Dendritic cell treated with granulocyte-macrophage colony-stimulating factor and Interleukin-4, amounts not matched to agents 40 ng/mL and 50 ng/mL, for 4 days (primary cell): Measurements from ENCODE around the gene LIMS1.
A peak's percentile ranks its signal among the peaks of the same experiment; 100 is the strongest.

Source experiments
- H3K27ac Mint-ChIP-seq: one replicate; pipeline ENCODE4 v1.8.0; 2022; ENCODE audit warnings: mild to moderate bottlenecking, mixed read lengths
- H3K27me3 Mint-ChIP-seq: one replicate; pipeline ENCODE4 v1.8.0; 2022; ENCODE audit warnings: mild to moderate bottlenecking, mixed read lengths
- H3K36me3 Mint-ChIP-seq: one replicate; pipeline ENCODE4 v1.8.0; 2022; ENCODE audit warnings: low read depth, mixed read lengths
- H3K4me1 Mint-ChIP-seq: one replicate; pipeline ENCODE4 v1.8.0; 2022; ENCODE audit warnings: low read depth, mixed read lengths
- H3K4me3 Mint-ChIP-seq: one replicate; pipeline ENCODE4 v1.8.0; 2022; ENCODE audit warnings: mild to moderate bottlenecking, moderate library complexity, mixed read lengths
- H3K9me3 Mint-ChIP-seq: one replicate; pipeline ENCODE4 v1.8.0; 2022; ENCODE audit warnings: mixed read lengths
- intact Hi-C: fragments of 100-400 bp; cut with micrococcal nuclease; formaldehyde crosslinking; loops from one replicate; pipeline ENCODE4 v1.15.0; 2022

LIMS1 gene

DNA sequence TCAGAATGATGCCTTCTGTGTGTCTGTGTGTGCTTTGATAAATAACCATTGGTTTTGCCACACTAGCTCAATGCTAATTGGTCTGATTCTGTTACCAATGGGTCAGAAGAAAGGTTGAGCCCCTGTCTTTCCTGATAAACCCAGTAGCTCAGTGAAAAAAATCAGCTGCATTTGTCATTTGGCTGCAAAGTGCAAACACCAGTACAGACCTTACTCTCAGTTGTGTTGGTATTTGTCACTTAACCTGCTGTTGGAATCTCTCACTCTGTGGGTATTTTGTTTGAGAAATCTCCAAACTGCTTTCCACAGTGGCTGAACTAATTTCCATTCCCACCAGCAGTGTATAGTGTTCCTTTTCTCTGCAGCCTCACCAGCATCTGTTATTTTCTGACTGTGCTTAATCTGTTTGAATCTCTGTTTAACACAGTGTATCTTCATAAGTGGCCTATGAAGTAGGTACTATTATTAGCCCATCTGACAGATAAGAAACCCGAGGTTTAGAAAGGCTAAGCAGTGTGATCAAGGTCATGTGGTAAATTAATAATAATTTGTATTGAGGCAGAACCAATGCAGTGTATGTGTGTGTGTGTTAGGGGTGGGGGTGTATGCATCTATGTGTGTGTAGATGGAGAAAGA, 26.7 kb downstream of the LIMS1 start:
- H3K36me3 Mint-ChIP-seq: peaks cover 5% of the 10 kb centered on the region
- intact Hi-C loops: no loop called here
- no peak overlapping the region for H3K4me3 Mint-ChIP-seq
- no peak overlapping the region for H3K27ac Mint-ChIP-seq
- no peaks in the 10 kb centered on the region for H3K9me3 Mint-ChIP-seq
- no peaks in the 10 kb centered on the region for H3K27me3 Mint-ChIP-seq
- peaks cover 7% of the 10 kb centered on the region for H3K4me1 Mint-ChIP-seq

DNA sequence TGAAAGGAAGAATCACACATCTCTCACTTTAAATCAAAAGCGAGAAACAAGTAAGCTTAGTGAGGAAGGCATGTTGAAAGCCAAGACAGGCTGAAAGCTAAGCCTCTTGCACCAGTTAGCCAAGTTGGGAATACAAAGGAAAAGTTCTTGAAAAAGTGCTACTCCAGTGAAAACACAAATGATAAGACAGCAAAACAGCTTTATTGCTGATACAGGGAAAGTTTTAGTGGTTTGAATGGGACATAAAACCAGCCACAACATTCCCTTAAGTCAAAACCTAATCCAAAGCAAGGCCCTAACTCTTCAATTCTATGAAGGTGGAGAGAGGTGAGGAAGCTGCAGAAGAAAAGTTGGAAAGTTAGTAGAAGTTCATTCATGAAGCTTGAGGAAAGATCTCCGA, 28.0 kb downstream of the LIMS1 start:
- Mint-ChIP-seq H3K27me3 (no peaks in the 10 kb centered on the region), H3K9me3 (no peaks in the 10 kb centered on the region), H3K27ac (no peak overlapping the region), H3K36me3 (peaks cover 5% of the 10 kb centered on the region), H3K4me1 (peaks cover 16% of the 10 kb centered on the region), H3K4me3 (no peak overlapping the region)
- intact Hi-C loops: no loop called here

DNA sequence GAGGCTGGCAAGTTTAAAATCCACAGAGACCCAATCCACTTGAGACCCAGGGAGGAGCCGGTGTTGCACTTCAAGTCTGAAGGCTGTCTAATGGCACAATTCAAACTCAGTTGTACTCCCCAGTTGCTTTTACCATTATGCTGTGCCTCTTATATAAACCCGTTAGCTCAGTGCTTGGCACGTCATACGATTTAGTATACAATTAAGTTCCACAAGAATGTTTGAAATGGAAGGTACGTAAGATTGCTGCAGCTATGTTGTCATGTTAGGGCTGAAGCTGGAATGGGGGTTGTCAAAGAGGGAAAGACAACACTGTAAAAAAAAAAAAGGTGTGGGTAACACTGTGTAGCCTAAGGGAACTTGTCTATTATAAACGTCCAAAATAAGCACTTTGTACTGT, 30.2 kb downstream of the LIMS1 start:
- Mint-ChIP-seq H3K4me1 (peaks cover 18% of the 10 kb centered on the region), H3K36me3 (peaks cover 13% of the 10 kb centered on the region), H3K27me3 (no peaks in the 10 kb centered on the region), H3K4me3 (no peak overlapping the region), H3K9me3 (no peaks in the 10 kb centered on the region), H3K27ac (no peak overlapping the region)
- intact Hi-C loops: no loop called here

DNA sequence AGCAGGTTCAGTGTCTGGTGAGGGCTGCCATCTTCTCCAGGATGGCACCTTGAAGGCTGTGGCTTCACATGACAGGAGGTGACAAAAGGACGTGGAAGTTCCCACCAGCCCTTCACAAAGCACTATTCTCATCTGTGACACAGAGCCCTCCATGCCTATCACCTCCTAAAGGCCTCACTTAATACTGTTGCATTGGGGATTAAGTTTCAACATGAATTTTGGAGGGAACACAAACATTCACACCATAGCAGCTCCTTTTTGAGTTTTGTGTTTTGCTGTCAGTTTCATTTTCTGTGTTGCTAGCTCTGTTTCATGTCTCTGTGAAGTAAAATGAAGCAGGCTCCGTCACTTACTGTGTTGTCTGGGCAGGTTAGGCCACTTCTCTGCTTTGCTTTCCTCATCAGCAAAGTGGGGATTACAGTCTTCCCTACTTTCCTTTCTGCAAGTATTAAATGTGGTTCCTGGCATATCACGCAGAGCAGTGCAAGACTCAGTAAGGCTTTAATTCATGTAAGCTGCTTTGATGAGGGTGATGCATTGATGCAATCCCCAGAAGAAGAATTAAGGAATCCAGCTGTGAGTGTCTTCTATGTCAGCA, 31.6 kb downstream of the LIMS1 start:
- intact Hi-C loops: no loop called here
- Mint-ChIP-seq H3K27me3 (no peaks in the 10 kb centered on the region), H3K36me3 (peaks cover 8% of the 10 kb centered on the region), H3K4me3 (no peak overlapping the region), H3K4me1 (peaks cover 24% of the 10 kb centered on the region), H3K9me3 (no peaks in the 10 kb centered on the region), H3K27ac (no peak overlapping the region)

DNA sequence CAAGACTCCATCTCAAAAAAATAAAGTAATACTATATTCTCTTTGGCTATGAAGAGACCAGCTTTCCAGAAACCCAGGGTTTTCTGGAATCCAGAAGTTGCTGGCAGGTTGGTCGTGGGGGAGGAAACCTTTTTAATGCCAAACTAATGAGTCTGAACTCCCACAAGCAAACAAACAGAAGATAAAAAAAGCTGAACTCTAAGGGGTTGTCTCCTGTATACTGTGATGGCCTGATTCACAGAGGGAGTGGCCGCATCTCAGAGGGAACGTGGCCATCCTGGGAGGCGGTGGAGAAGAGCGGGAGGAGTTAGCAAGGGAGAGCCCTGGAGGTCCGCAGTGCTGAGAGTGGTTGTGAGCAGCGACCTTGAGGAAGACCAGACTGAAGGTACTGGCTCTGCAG, 36.1 kb downstream of the LIMS1 start:
- Mint-ChIP-seq H3K27ac (no peak overlapping the region), H3K4me1 (peaks cover 49% of the 10 kb centered on the region), H3K9me3 (no peaks in the 10 kb centered on the region), H3K36me3 (peaks cover 8% of the 10 kb centered on the region), H3K4me3 (no peak overlapping the region), H3K27me3 (no peaks in the 10 kb centered on the region)
- intact Hi-C loops: loop anchor here (5.0 kb wide), 1 partner anchor 33 kb away; no protein-coding TSS in a partner anchor

DNA sequence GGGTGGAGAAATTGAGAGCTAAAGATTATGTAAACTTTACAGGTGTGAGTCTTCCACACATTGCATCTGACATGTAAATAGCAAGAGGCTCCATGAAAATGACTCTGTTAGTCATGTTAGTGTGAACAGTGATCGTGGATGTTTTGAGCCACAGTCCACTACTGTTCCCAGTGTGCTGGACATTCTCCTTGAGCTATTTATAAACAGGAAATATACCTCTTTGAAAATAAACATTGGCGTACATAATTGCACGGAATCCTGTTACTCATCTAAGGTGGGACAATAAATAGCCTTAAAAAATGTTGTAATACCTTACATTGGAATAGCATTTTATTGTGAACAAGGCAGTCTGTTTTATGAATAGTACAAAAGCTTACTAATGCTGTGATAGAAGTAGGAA, 37.0 kb downstream of the LIMS1 start:
- no peaks in the 10 kb centered on the region for H3K9me3 Mint-ChIP-seq
- no peak overlapping the region for H3K4me3 Mint-ChIP-seq
- no peak overlapping the region for H3K27ac Mint-ChIP-seq
- H3K36me3 Mint-ChIP-seq: peaks cover 8% of the 10 kb centered on the region
- H3K27me3 Mint-ChIP-seq: no peaks in the 10 kb centered on the region
- intact Hi-C loops: loop anchor here (5.0 kb wide), 1 partner anchor 34 kb away; no protein-coding TSS in a partner anchor
- peaks cover 55% of the 10 kb centered on the region for H3K4me1 Mint-ChIP-seq

DNA sequence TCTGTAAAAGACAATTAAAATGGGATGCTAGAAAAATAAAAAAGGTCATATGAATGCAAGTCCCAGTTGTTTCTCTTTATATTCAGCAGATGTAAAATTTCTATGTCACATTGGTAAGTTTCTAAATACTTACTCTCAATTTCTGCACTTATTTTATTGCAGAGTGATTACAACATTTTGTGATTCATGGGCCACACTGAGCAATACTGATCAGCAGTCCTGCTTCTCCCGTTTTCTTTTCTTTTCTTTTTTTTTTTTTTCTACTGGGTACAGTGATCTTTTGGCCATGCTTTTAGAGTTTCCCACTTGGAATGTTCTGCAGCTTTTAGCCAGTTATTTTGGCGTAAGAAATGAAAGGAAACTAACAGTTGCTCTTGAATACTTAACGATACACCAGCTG, 38.8 kb downstream of the LIMS1 start:
- Mint-ChIP-seq H3K9me3 (no peaks in the 10 kb centered on the region), H3K27ac (no peak overlapping the region), H3K27me3 (no peaks in the 10 kb centered on the region), H3K36me3 (peaks cover 8% of the 10 kb centered on the region), H3K4me1 (peaks cover 60% of the 10 kb centered on the region), H3K4me3 (no peak overlapping the region)
- intact Hi-C loops: loop anchor here (5.0 kb wide), 1 partner anchor 36 kb away; no protein-coding TSS in a partner anchor

DNA sequence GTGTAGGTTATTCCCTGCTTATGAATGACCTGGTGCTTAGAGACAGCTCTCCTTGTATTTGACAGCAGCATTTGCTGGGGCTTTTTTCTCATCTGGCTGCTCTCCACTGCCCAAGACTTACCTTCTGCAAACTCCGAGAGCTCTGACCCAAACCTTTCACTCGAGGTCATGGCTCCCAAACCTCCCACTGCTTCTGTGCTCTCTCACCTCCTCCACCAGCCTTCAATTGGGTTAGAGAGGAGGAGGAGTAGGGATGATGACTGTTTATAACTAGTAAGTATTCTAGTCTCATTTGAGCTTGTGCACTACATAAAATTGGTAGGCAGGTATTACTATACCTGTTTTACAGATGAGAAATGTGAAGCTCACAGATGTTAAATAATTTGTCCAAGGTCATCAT, 40.1 kb downstream of the LIMS1 start:
- peaks cover 60% of the 10 kb centered on the region for H3K4me1 Mint-ChIP-seq
- intact Hi-C loops: loop anchor here (5.0 kb wide), 1 partner anchor 37 kb away; no protein-coding TSS in a partner anchor
- no peak overlapping the region for H3K27ac Mint-ChIP-seq
- H3K9me3 Mint-ChIP-seq: no peaks in the 10 kb centered on the region
- H3K4me3 Mint-ChIP-seq: no peak overlapping the region
- H3K36me3 Mint-ChIP-seq: peaks cover 1% of the 10 kb centered on the region
- no peaks in the 10 kb centered on the region for H3K27me3 Mint-ChIP-seq

DNA sequence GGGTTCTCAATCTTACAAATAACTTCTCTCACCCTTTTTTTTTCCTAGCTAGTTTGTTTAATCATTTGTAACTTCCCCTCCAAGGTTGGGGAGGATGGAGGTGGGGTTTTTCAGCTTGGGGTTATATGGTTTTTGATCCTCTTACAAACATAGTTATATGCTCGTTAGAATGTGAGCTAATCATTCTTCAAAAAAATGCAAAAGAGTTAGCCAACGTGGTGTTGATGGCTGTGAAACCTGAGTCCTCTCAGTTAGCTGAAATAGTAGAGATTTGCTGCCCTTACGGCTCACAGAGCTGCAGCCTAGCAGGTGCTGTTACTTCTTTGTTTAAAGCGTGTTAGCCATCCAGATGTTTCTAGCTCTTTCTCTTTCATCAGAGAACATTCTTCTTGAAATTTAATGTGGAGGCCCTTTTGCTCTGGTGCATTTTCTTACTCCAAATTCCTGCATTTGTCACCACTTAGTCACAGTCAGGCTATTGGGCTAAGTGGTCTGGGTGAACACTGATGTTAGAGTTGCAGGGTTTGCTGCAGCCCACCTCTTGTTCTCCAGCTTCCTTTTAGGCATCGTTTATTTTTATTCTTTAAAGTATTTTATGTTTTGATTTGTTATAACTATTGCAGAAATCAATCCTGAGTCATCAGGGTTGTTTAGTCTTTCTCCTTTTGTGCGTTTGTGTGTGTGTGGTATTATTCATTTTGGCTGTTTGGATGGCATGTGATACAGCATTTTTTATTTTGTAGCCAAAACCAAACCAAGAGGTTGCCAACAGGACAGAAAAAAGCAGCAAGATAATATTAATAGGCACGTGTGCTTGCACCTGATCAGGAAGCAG, 41.1 kb downstream of the LIMS1 start:
- H3K27ac Mint-ChIP-seq: no peak overlapping the region
- H3K4me3 Mint-ChIP-seq: no peak overlapping the region
- no peaks in the 10 kb centered on the region for H3K36me3 Mint-ChIP-seq
- intact Hi-C loops: no loop called here
- no peaks in the 10 kb centered on the region for H3K9me3 Mint-ChIP-seq
- no peaks in the 10 kb centered on the region for H3K27me3 Mint-ChIP-seq
- peaks cover 68% of the 10 kb centered on the region for H3K4me1 Mint-ChIP-seq

DNA sequence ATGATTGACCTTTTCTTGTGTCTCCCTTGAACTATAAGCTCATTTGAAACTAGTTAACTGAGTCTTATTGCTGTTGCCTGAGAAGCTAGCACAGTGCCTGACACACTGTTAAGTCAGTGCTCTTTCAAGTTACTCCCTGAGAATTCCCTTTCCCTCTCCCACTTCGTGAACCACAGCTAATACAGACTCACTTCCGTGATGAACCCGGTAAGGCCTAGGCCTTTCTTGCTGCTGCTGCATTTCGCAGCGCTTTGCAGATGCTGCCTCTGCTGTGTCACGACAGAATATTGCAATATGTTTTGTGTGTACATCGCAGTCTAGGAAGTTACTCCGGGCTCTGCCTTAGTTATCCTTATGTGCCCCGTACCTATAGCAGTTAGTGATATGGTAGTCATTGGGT, 42.8 kb downstream of the LIMS1 start:
- no peak overlapping the region for H3K4me3 Mint-ChIP-seq
- peaks cover 67% of the 10 kb centered on the region for H3K4me1 Mint-ChIP-seq
- no peaks in the 10 kb centered on the region for H3K9me3 Mint-ChIP-seq
- no peaks in the 10 kb centered on the region for H3K36me3 Mint-ChIP-seq
- H3K27me3 Mint-ChIP-seq: no peaks in the 10 kb centered on the region
- H3K27ac Mint-ChIP-seq: no peak overlapping the region
- intact Hi-C loops: no loop called here

DNA sequence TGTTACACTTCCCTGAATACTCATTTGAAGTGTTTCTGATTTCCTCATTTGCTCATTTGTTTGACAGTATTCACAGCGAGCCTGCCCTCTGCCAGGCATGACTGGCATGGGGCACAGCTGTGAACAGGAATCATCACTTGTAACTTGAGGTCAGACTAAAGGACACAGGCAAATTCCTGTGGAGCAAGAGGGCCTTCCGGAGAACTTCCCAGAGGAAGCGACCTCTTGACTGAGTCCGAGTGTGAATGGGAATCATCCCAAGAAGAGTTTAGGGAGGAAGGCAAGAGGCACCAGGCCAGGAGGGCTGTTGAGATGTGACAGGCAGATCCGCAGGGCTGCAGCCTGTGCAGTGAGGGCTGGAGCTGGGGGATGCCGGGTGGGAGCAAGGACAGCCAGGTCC, 45.4 kb downstream of the LIMS1 start:
- Mint-ChIP-seq H3K4me1 (peaks cover 51% of the 10 kb centered on the region), H3K27me3 (no peaks in the 10 kb centered on the region), H3K36me3 (no peaks in the 10 kb centered on the region), H3K4me3 (peak overlapping the region; percentile 38), H3K9me3 (no peaks in the 10 kb centered on the region), H3K27ac (peak overlapping the region; percentile 85)
- intact Hi-C loops: loop anchor here (5.0 to 10.0 kb wide), 2 partner anchors 367 to 645 kb away; no protein-coding TSS in a partner anchor

DNA sequence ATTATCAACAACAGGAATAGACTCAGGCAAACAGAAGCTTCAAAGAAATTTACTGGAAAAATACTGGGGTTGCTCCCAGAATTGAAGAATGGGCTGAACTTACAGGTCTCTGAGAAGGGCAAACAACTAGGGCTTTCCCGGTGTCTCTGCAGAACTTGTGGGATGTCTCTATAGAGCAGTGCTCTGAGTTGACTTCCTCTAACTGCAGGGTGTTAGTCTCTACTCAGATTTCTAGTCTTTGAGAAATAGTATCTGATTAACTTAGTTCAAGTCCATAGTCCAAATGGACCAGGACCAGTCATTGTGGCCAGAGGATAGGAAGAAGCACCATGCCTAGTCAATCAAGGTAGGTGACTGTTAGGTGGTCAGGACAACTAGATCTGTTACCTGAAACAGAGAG, 45.8 kb downstream of the LIMS1 start:
- Mint-ChIP-seq H3K4me3 (peak overlapping the region; percentile 38), H3K4me1 (peaks cover 52% of the 10 kb centered on the region), H3K36me3 (no peaks in the 10 kb centered on the region), H3K27ac (peak overlapping the region; percentile 85), H3K27me3 (no peaks in the 10 kb centered on the region), H3K9me3 (no peaks in the 10 kb centered on the region)
- intact Hi-C loops: loop anchor here (5.0 to 10.0 kb wide), 2 partner anchors 368 to 645 kb away; no protein-coding TSS in a partner anchor

DNA sequence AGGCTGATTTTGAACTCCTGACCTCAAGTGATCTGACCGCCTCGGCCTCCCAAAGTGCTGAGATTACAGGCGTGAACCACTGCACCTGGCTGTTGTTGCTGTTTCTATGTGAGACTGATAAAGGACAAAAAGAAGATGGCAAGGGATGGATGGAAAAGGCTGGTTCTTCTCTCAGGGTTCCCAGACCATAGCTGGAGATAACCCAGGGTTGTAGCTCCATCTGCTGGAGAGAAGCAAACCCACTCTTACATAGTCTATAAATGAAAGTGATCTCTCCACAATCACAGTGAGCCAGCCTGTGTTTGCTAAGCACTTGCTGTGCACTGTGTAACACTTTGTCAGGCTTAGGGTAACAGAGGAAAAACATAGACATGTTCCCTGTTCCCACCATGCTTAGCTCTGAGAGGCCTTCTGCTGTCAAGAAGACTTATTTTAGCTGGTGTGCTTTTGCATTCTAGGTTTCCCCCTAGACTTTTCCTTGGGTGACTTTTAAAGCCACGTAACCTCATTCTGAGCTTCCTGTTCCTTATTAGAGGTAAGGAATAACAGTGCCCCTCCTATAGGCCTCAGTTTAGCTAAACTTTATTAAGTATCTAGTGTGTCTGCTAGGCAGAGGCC, 49.7 kb downstream of the LIMS1 start:
- H3K27ac Mint-ChIP-seq: peak overlapping the region; percentile 68
- no peaks in the 10 kb centered on the region for H3K9me3 Mint-ChIP-seq
- H3K27me3 Mint-ChIP-seq: no peaks in the 10 kb centered on the region
- H3K4me1 Mint-ChIP-seq: peaks cover 60% of the 10 kb centered on the region
- intact Hi-C loops: loop anchor here (1.0 to 10.0 kb wide), 5 partner anchors 49 to 649 kb away; partner anchors contain the start of genes GCC2 and LIMS1
- peaks cover 8% of the 10 kb centered on the region for H3K36me3 Mint-ChIP-seq
- H3K4me3 Mint-ChIP-seq: no peak overlapping the region
